Loucy (cell line): ENCODE results near the gene TBC1D22A.

Experiments
- H2AFZ ChIP-seq: fragments of 200-600 bp; sonication (generic); 2 replicates; pipeline ENCODE4 v1.6.0; 2016; ENCODE audit warnings: antibody characterized with exemption, mild to moderate bottlenecking, low read length, moderate library complexity
- H3F3A ChIP-seq: fragments of 200-600 bp; 2 replicates; pipeline ENCODE4 v1.6.0; 2016; ENCODE audit warnings: antibody characterized with exemption, low read depth, mild to moderate bottlenecking
- H3K27me3 ChIP-seq: fragments of 200-600 bp; sonication (generic); 2 replicates; pipeline ENCODE4 v1.6.1; 2014; ENCODE audit warnings: low read length, mild to moderate bottlenecking; ENCODE audit not compliant: insufficient read depth, poor library complexity, severe bottlenecking
- H3K36me3 ChIP-seq: fragments of 200-600 bp; sonication (generic); 2 replicates; pipeline ENCODE4 v1.6.1; 2016; ENCODE audit warnings: low read length; ENCODE audit not compliant: insufficient read depth
- H3K4me1 ChIP-seq: fragments of 200-600 bp; sonication (generic); 2 replicates; pipeline ENCODE4 v1.5.1; 2014; ENCODE audit warnings: low read length, mild to moderate bottlenecking; ENCODE audit not compliant: insufficient read depth, poor library complexity, severe bottlenecking
- H3K4me2 ChIP-seq: fragments of 200-600 bp; sonication (generic); 2 replicates; pipeline ENCODE4 v1.6.0; 2014; ENCODE audit warnings: antibody characterized with exemption, low read length, low read depth, mild to moderate bottlenecking; ENCODE audit not compliant: poor library complexity, severe bottlenecking
- H3K4me3 ChIP-seq: fragments of 200-600 bp; sonication (generic); 2 replicates; pipeline ENCODE4 v1.5.1; 2014; ENCODE audit warnings: low read length, mild to moderate bottlenecking, mixed read lengths; ENCODE audit not compliant: poor library complexity, severe bottlenecking
- H3K79me2 ChIP-seq: fragments of 200-600 bp; sonication (generic); 2 replicates; pipeline ENCODE4 v1.6.1; 2014; ENCODE audit warnings: low read length; ENCODE audit not compliant: insufficient read depth
- H3K9ac ChIP-seq: fragments of 200-600 bp; sonication (generic); 2 replicates; pipeline ENCODE4 v1.6.0; 2014; ENCODE audit warnings: mild to moderate bottlenecking, low read depth, low read length, moderate library complexity; ENCODE audit not compliant: poor library complexity, severe bottlenecking
- H3K9me2 ChIP-seq: fragments of 200-600 bp; sonication (generic); replicated peaks from 2 replicates; pipeline ENCODE4 v1.6.1; 2016; ENCODE audit warnings: low read depth, low read length, mixed read lengths
- H3K9me3 ChIP-seq: fragments of 200-600 bp; sonication (generic); 2 replicates; pipeline ENCODE4 v1.6.1; 2014; ENCODE audit warnings: mild to moderate bottlenecking, antibody characterized with exemption, low read length, low read depth; ENCODE audit not compliant: insufficient read depth
- H4K20me1 ChIP-seq: fragments of 200-600 bp; sonication (generic); 2 replicates; pipeline ENCODE4 v1.6.0; 2014; ENCODE audit warnings: antibody characterized with exemption, low read length, mild to moderate bottlenecking; ENCODE audit not compliant: insufficient read depth, poor library complexity, severe bottlenecking
- EZH2phosphoT487 ChIP-seq: fragments of 200-600 bp; IDR thresholded peaks from 2 replicates; pipeline ENCODE4 v1.6.1; 2018; ENCODE audit warnings: antibody characterized with exemption, mild to moderate bottlenecking, moderate library complexity, borderline replicate concordance
- TF ChIP-seq, protein P1 (sequence below): fragments of 200-600 bp; sonication (generic); conservative IDR thresholded peaks from 2 replicates; pipeline ENCODE4 v1.5.1; 2014; ENCODE audit warnings: mild to moderate bottlenecking, antibody characterized with exemption, low read length

The TBC1D22A gene

DNA sequence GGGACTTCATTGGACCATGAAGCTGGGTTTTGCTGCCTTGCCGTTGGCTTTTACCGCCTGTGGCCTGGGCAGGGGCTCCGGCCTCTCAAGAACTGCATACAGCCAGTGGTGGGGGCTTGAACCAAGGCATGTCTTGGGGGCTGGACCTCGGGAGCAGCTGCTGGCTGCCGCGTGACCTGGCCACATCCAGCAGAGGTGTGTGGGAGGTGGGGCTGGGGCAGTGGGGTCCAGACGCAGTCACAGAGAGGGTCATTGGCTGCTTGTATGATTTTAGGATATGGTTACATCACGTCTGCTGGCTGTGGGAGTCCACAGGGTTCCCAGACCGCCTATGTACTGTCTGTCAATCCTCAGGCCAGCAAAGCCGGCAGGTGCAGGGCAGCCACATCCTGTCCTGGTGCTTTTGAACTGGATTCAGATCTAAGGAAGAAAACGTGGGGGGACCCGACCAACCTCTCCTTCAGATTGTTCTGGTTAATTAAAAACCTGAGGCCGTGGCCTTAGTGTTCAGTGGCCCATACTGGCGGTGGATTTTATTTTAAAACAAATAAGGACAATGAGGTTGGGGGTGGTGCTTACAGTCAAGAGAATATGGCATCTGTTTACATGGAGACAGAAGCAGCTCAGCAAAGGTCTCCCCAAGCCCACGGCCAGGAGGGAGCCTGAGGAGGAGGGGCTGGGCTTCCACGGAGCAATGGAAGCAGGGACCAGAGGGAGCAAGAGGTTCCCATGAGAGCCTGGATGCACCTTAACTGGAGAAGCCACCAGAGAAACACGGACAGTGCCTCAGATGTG is 426.0 kb downstream of the TBC1D22A start:
- Histone ChIP-seq H3K4me3 (no peak overlapping the region), H3K79me2 (no peaks in the 10 kb centered on the region), H2AFZ (no peak overlapping the region), H3K9me2 (no peaks in the 10 kb centered on the region), H3K27me3 (no peaks in the 10 kb centered on the region), H3K9me3 (no peaks in the 10 kb centered on the region; the same call in 1 of the 2 replicates), H3K9ac (no peak overlapping the region), H3K36me3 (no peaks in the 10 kb centered on the region), H4K20me1 (no peaks in the 10 kb centered on the region), H3K4me2 (no peak overlapping the region), H3K4me1 (no peaks in the 10 kb centered on the region), H3F3A (no peaks in the 10 kb centered on the region)
- TF ChIP-seq, protein P1, sequence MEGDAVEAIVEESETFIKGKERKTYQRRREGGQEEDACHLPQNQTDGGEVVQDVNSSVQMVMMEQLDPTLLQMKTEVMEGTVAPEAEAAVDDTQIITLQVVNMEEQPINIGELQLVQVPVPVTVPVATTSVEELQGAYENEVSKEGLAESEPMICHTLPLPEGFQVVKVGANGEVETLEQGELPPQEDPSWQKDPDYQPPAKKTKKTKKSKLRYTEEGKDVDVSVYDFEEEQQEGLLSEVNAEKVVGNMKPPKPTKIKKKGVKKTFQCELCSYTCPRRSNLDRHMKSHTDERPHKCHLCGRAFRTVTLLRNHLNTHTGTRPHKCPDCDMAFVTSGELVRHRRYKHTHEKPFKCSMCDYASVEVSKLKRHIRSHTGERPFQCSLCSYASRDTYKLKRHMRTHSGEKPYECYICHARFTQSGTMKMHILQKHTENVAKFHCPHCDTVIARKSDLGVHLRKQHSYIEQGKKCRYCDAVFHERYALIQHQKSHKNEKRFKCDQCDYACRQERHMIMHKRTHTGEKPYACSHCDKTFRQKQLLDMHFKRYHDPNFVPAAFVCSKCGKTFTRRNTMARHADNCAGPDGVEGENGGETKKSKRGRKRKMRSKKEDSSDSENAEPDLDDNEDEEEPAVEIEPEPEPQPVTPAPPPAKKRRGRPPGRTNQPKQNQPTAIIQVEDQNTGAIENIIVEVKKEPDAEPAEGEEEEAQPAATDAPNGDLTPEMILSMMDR: no peak
- TF ChIP-seq EZH2phosphoT487: no peak

DNA sequence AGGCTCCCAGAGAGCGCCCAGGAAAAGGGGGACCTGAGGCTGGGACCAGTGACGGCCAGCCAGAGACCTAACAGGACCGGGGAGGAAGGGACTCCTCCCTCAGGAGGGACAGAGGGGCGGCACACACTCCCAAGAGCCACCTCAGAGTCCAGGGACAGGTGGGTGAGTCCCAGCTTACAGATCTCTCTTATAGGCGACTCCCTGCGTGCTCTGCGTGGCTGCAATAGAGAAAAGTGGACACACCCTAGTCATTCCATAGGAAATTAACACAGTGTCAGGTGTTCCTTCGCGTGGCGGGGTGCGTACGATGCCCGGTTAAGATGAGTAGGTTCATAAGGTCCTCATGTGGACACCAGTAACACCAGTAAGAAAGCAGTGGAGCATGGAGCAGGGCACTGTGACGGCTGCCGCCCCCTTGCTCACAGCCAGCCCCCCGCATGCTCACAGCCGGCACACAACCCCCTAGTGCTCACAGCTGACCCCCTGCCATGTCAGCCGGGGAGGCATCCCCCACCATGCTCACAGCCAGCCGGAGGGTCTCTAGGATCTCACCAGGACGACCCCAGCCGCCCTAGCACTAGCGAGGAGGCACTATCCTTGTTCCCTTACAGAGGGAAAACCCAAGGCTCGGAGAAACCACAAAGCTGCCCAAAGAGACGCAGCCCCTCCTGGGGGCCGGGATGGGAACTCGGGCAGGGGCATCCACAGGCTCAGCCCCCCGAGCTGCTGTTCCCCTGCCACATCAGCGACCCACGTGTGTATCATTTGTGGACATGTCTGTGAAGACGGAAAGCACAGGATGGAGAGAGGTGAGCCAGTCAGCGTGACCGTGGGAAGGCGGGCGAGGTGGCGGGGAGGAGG is 426.8 kb downstream of the TBC1D22A start:
- H3K4me1 ChIP-seq: no peaks in the 10 kb centered on the region
- no peak overlapping the region for H3K9ac ChIP-seq
- H4K20me1 ChIP-seq: no peaks in the 10 kb centered on the region
- H3K9me3 ChIP-seq: no peaks in the 10 kb centered on the region; the same call in 1 of the 2 replicates
- H3K36me3 ChIP-seq: no peaks in the 10 kb centered on the region
- H3K27me3 ChIP-seq: no peaks in the 10 kb centered on the region
- no peak overlapping the region for H3K4me3 ChIP-seq
- TF ChIP-seq, protein P1: no peak
- no peak for TF ChIP-seq EZH2phosphoT487
- H3K4me2 ChIP-seq: no peak overlapping the region
- no peaks in the 10 kb centered on the region for H3K79me2 ChIP-seq
- no peaks in the 10 kb centered on the region for H3K9me2 ChIP-seq
- H3F3A ChIP-seq: no peaks in the 10 kb centered on the region
- H2AFZ ChIP-seq: no peak overlapping the region

DNA sequence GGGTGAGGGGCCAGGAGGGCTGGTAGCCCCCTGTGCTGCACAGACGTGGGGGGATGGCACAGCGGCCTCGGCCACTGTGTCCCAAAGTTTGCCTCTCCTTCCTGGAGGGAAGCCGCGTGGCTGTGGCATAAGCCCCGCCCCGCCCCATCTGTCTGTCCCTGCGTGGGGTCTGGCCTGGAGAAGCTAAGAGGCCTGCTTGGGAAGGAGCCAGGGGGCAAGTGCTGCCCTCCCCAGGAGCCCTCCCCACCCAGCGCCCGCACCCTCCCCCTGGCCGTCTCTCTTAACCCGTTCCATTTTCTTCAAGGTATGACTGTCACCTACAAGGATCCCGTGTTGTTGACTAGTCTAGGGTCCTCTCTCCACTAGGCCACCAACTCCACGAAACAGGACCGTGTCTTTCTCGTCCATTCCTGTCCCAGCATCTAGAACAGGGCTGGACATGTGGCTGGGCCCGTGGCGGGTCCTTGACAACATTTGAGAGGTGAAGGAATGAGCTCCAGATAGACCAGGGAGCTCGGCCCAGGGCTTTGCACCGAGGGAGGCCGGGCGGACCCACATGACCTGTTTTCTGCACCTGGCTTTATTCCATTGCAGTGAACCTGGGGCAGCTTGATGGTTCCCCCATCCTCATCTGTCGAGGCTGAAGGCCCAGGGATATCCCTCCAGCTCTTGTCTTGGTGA is 428.0 kb downstream of the TBC1D22A start:
- no peak overlapping the region for H3K9ac ChIP-seq
- no peaks in the 10 kb centered on the region for H3K27me3 ChIP-seq
- TF ChIP-seq, protein P1: no peak
- no peak for TF ChIP-seq EZH2phosphoT487
- no peak overlapping the region for H2AFZ ChIP-seq
- H3K79me2 ChIP-seq: no peaks in the 10 kb centered on the region
- H4K20me1 ChIP-seq: no peaks in the 10 kb centered on the region
- no peak overlapping the region for H3K4me2 ChIP-seq
- no peaks in the 10 kb centered on the region for H3K36me3 ChIP-seq
- no peaks in the 10 kb centered on the region for H3F3A ChIP-seq
- no peaks in the 10 kb centered on the region; the same call in 1 of the 2 replicates for H3K9me3 ChIP-seq
- no peak overlapping the region for H3K4me3 ChIP-seq
- H3K9me2 ChIP-seq: no peaks in the 10 kb centered on the region
- no peaks in the 10 kb centered on the region for H3K4me1 ChIP-seq
